Activated naive CD4-positive, alpha-beta T cell treated with Interleukin-2 at 50 U/mL for 16 hours (primary cell): ENCODE data around the gene NEK4.
A peak's percentile ranks its signal among the peaks of the same experiment; 100 is the strongest.

Experiments used
- DNase-seq: peaks from one replicate; pipeline ENCODE4 v3.0.0-alpha.2; 2020

Gene NEK4

GRCh38 chr3:52770496-52771333 is at the start of gene NEK4:
TSS of gene NEK4 (minus strand) at chr3:52770940. CDS start at chr3:52770746, 194 bp downstream.
- peak; percentile 86 for DNase-seq

- no peak for DNase-seq
These were observed 49.2 kb upstream of the NEK4 start for GRCh38 chr3:52819936-52820335.

GRCh38 chr3:52817860-52818259 is 47.1 kb upstream of the NEK4 start:
- DNase-seq, result no peak

- DNase-seq, result no peak
These were observed 46.5 kb upstream of the NEK4 start for GRCh38 chr3:52817221-52817620.

- DNase-seq, result no peak
These were observed 45.9 kb upstream of the NEK4 start for GRCh38 chr3:52816654-52817053.

GRCh38 chr3:52816199-52816598 is 45.5 kb upstream of the NEK4 start:
- DNase-seq, result no peak

GRCh38 chr3:52813810-52814209 is 43.1 kb upstream of the NEK4 start:
- DNase-seq, result no peak

GRCh38 chr3:52811452-52812011 is 40.8 kb upstream of the NEK4 start:
- no peak for DNase-seq

- DNase-seq, result no peak
These were observed 40.2 kb upstream of the NEK4 start for GRCh38 chr3:52810923-52811322.

- no peak for DNase-seq
These were observed 39.1 kb upstream of the NEK4 start for GRCh38 chr3:52809662-52810377.

GRCh38 chr3:52809149-52809548 is 38.4 kb upstream of the NEK4 start:
- no peak for DNase-seq

GRCh38 chr3:52805270-52806039 is 34.7 kb upstream of the NEK4 start:
- DNase-seq, result no peak

GRCh38 chr3:52801839-52802238 is 31.1 kb upstream of the NEK4 start:
- DNase-seq, result no peak

- no peak for DNase-seq
These were observed 29.3 kb upstream of the NEK4 start for GRCh38 chr3:52800079-52800478.

GRCh38 chr3:52798978-52799476 is 28.3 kb upstream of the NEK4 start:
- no peak for DNase-seq

GRCh38 chr3:52798376-52798977 is 27.7 kb upstream of the NEK4 start:
- DNase-seq, result no peak

- DNase-seq, result no peak
These were observed 25.7 kb upstream of the NEK4 start for GRCh38 chr3:52796411-52796810.

- no peak for DNase-seq
These were observed 24.7 kb upstream of the NEK4 start for GRCh38 chr3:52795298-52795900.

- no peak for DNase-seq
These were observed 23.9 kb upstream of the NEK4 start, which contains the start of gene ITIH3 for GRCh38 chr3:52794612-52795099. TSS of gene ITIH3 (plus strand) at chr3:52794796. CDS start at chr3:52794804, 8 bp downstream.

- DNase-seq, result no peak
These were observed 23.2 kb upstream of the NEK4 start for GRCh38 chr3:52793702-52794611.
